ES-I3 (cell line): ENCODE data around the gene GIPC2.

Experiments
- H3K36me3 ChIP-seq: 2 replicates; pipeline ENCODE4 v1.6.1; 2013; ENCODE audit warnings: mild to moderate bottlenecking, low read length, control low read depth, moderate library complexity; ENCODE audit not compliant: insufficient read depth
- H3K4me1 ChIP-seq: 2 replicates; pipeline ENCODE4 v1.6.1; 2013; ENCODE audit warnings: mild to moderate bottlenecking, control low read depth, low read length; ENCODE audit not compliant: insufficient read depth
- H3K9ac ChIP-seq: 2 replicates; pipeline ENCODE4 v1.6.1; 2013; ENCODE audit warnings: low read depth, mild to moderate bottlenecking, low read length, moderate library complexity
- H3K9me3 ChIP-seq: 2 replicates; pipeline ENCODE4 v1.6.1; 2013; ENCODE audit warnings: mild to moderate bottlenecking, low read length, moderate library complexity; ENCODE audit not compliant: control insufficient read depth, insufficient read depth

GIPC2 gene

DNA sequence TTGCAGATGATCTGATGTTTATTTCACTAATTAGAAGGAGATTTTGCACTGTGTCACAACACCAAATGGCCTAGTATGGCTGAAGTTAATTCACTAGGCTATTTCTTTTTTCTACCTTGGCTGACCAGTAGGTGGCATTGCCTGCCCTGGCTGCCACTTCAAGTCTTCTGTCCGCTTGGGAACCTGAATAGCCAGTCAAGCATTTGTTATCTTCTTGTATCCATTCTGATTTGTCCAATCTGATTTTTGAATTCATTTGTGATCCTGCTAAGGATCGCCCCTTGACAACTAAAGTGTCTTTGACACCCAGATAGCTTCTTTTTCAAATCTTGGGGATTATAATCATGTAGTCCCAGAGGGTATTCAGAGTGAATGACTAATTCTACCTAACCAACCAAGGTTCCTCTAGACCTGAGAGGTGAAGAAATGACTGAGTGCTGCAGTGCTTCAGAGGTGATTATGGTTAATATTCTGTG, 99.4 kb downstream of the GIPC2 start:
- no peak overlapping the region for H3K9ac ChIP-seq
- no peaks in the 10 kb centered on the region for H3K36me3 ChIP-seq
- no peaks in the 10 kb centered on the region for H3K9me3 ChIP-seq
- no peaks in the 10 kb centered on the region for H3K4me1 ChIP-seq

DNA sequence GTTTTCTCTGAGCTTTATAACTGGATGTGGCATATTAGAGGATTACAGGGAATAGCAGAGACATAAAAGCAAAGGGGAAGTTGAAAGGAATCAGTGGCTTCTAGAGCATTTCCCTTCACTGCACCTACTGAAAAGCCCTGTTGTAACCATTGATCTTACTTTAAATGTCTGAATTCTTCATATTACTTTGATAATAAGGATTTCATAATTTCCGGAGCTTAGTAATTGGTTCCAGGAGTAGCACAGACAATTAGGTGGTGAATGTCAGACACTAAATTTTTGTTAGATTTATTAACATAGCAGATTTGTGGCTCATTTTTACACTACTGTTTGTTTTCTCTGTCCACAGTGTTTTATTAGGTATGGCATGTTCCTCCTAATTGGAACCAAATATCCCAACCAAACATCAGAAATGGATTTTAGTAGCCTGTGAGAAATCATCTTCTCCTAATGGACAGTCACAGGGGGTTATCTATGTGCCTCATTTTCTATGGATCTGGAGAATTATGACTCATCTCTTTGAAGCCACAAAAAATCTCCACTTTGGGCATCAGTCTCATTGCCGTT, 100.5 kb downstream of the GIPC2 start:
- Histone ChIP-seq H3K9ac (no peak overlapping the region), H3K4me1 (no peaks in the 10 kb centered on the region), H3K36me3 (no peaks in the 10 kb centered on the region), H3K9me3 (no peaks in the 10 kb centered on the region)

DNA sequence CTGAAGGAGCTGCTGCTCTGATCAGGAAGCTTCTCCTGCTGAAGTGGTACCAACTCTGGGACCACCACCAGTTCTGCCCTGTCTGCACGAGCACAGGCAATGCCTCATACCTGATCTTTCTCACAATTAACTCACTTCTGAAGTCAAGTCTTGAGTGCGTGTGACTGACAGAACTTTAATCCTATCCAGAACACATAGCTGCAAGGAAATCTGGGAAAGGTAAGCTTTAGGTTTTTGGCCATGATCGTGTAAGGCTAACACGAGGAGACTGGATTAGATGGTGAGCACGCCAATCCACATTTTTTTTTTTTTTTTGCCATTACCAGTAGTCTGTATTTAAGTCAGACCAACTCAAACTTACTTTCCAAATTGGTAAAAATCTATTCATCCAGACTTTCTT, 101.3 kb downstream of the GIPC2 start:
- no peaks in the 10 kb centered on the region for H3K36me3 ChIP-seq
- no peaks in the 10 kb centered on the region for H3K9me3 ChIP-seq
- H3K4me1 ChIP-seq: no peaks in the 10 kb centered on the region
- H3K9ac ChIP-seq: no peak overlapping the region

- no peaks in the 10 kb centered on the region for H3K9me3 ChIP-seq
- H3K4me1 ChIP-seq: peaks cover 5% of the 10 kb centered on the region; the same call in 1 of the 2 replicates
- no peak overlapping the region for H3K9ac ChIP-seq
- no peaks in the 10 kb centered on the region for H3K36me3 ChIP-seq
Observed at GRCh38 chr1:78153092-78153736, 107.4 kb downstream of the GIPC2 start.

GRCh38 chr1:78155121-78155520, 109.4 kb downstream of the GIPC2 start:
- Histone ChIP-seq H3K9me3 (no peaks in the 10 kb centered on the region), H3K4me1 (peaks cover 5% of the 10 kb centered on the region; the same call in 1 of the 2 replicates), H3K9ac (no peak overlapping the region), H3K36me3 (no peaks in the 10 kb centered on the region)

- Histone ChIP-seq H3K9me3 (no peaks in the 10 kb centered on the region), H3K36me3 (no peaks in the 10 kb centered on the region), H3K4me1 (peaks cover 5% of the 10 kb centered on the region; the same call in 1 of the 2 replicates), H3K9ac (no peak overlapping the region)
Observed at GRCh38 chr1:78156805-78157521, 111.2 kb downstream of the GIPC2 start.

GRCh38 chr1:78165816-78166215, 120.0 kb downstream of the GIPC2 start:
- H3K9ac ChIP-seq: no peak overlapping the region
- H3K9me3 ChIP-seq: no peaks in the 10 kb centered on the region
- no peaks in the 10 kb centered on the region for H3K4me1 ChIP-seq
- no peaks in the 10 kb centered on the region for H3K36me3 ChIP-seq

DNA sequence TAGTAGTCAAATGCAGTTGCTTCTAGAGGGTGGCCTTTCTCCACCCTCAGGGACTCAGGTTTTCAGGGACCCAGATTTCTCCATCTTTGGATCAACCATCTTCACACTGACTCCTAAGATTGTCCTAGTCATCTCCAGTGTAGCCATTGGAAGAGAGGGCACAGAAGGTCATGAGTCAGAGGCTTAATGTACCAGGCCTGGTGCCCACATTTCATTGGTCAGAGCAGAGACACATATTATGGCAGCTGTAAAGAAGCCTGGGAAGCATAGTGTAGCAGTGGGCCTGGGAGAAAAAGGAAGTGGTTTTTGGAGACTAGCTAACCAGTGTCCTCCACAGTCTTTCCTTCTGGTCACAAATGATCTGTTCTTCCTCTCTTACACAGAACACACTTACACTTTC, 122.5 kb downstream of the GIPC2 start:
- H3K36me3 ChIP-seq: no peaks in the 10 kb centered on the region
- no peaks in the 10 kb centered on the region for H3K9me3 ChIP-seq
- H3K9ac ChIP-seq: no peak overlapping the region
- H3K4me1 ChIP-seq: no peaks in the 10 kb centered on the region

DNA sequence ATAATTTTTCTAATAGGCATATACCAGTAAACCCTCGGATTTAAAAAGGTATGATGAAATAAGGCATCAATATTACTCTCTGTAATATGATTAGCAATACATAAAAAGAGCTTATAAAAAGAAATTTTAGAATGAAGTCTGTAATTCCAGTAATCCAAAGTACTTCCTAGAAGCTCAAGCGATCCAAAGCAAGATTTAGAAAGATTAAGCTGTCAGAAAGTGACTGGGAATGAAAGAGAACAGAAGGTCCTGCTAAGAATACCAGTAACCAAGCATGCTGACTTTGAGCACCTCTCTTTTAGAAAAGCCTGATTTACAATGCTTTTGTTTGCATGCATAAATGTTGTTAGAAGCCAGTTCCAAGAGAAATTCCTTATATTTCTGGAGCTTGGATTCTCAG, 125.1 kb downstream of the GIPC2 start:
- no peaks in the 10 kb centered on the region for H3K36me3 ChIP-seq
- no peaks in the 10 kb centered on the region for H3K4me1 ChIP-seq
- no peak overlapping the region for H3K9ac ChIP-seq
- no peaks in the 10 kb centered on the region; the same call in 1 of the 2 replicates for H3K9me3 ChIP-seq

GRCh38 chr1:78171736-78172590, 126.2 kb downstream of the GIPC2 start:
- Histone ChIP-seq H3K36me3 (no peaks in the 10 kb centered on the region), H3K9ac (no peak overlapping the region), H3K9me3 (no peaks in the 10 kb centered on the region; the same call in 1 of the 2 replicates), H3K4me1 (no peaks in the 10 kb centered on the region)

DNA sequence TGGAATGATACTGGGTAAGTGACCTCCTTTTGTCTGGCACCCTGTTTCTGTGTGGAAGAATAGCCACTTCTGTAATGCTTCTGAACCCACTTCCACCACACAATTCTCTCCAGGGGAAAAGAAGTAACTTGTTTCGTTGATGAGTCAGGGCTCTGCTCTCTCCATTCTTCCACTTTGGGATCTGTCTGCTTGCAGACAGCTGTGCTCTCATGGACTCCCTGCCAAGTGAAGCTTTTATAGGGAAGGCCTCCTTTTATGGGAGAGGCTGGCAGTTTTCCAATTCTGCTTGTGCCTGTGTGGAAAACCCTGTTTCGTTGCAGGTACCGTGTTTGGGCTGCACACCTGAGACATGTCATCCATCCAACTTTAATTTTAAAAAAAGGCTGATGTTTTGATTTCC, 130.7 kb downstream of the GIPC2 start:
- H3K36me3 ChIP-seq: no peaks in the 10 kb centered on the region
- H3K9me3 ChIP-seq: no peaks in the 10 kb centered on the region; the same call in 1 of the 2 replicates
- no peak overlapping the region for H3K9ac ChIP-seq
- no peaks in the 10 kb centered on the region for H3K4me1 ChIP-seq

DNA sequence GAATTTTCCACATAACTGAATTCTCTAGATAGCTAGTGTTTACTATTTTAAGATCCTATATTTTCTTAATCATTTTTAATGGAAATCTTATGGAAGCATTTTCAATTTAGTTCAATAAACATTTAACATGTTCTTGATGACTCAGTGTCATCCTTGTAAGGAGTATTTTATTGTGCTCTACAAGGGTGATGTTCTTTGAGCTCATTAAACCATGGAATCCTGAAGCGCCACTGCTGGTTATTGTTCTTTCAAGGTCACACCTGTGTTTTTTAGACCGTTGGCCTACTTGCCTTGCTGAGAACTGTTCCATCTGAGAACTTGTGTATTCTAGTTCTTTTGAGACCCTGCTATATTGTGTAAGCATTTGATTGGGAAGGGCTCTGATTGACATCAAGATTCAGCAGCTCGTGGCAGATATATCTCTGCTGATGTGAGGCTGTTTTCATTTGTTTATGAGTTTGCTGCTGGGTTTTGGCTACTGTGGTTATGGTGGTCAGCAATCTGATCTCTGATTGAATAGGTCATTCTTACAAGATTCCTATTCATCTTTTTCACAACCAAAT, 132.0 kb downstream of the GIPC2 start:
- H3K4me1 ChIP-seq: no peaks in the 10 kb centered on the region
- H3K36me3 ChIP-seq: no peaks in the 10 kb centered on the region
- no peak overlapping the region for H3K9ac ChIP-seq
- H3K9me3 ChIP-seq: no peaks in the 10 kb centered on the region; the same call in 1 of the 2 replicates

GRCh38 chr1:78178816-78179215, 133.1 kb downstream of the GIPC2 start:
- H3K36me3 ChIP-seq: no peaks in the 10 kb centered on the region
- no peaks in the 10 kb centered on the region for H3K4me1 ChIP-seq
- no peaks in the 10 kb centered on the region; the same call in 1 of the 2 replicates for H3K9me3 ChIP-seq
- no peak overlapping the region for H3K9ac ChIP-seq
